HL-60 (cell line): ENCODE data around the gene PHF21B.

Experiments used
- DNase-seq, 2 experiments: peaks; one replicate each; pipeline ENCODE4 v3.0.0-alpha.2; 2010 to 2020; ENCODE audit warnings: low read depth in 1 of 2, low spot score in 1 of 2
- H3K27ac ChIP-seq: fragments of 250-450 bp; sonication (Bioruptor Pico); replicated peaks from 2 replicates; pipeline ENCODE4 v1.5.1; 2020; ENCODE audit warnings: mild to moderate bottlenecking, moderate library complexity
- H3K27me3 ChIP-seq: fragments of 250-450 bp; sonication (Bioruptor Pico); 2 replicates; pipeline ENCODE4 v1.5.1; 2021; ENCODE audit warnings: mild to moderate bottlenecking, moderate library complexity; ENCODE audit not compliant: insufficient read depth, poor library complexity, severe bottlenecking
- H3K4me3 ChIP-seq: replicated peaks from 2 replicates; pipeline ENCODE4 v1.5.1; 2011; ENCODE audit warnings: mild to moderate bottlenecking, control low read depth, low read length; ENCODE audit not compliant: insufficient read depth
- CTCF ChIP-seq: IDR thresholded peaks from one replicate; pipeline ENCODE4 v1.5.1; 2011; ENCODE audit warnings: low read length, control low read depth, inconsistent platforms; ENCODE audit not compliant: insufficient read depth
- GABPA ChIP-seq: IDR thresholded peaks from 2 replicates; pipeline ENCODE4 v1.6.1; 2012; ENCODE audit warnings: low read depth
- POLR2AphosphoS5 ChIP-seq: IDR thresholded peaks from 2 replicates; pipeline ENCODE4 v1.6.1; 2012; ENCODE audit warnings: low read depth
- REST ChIP-seq: IDR thresholded peaks from 2 replicates; pipeline ENCODE4 v1.6.1; 2012; ENCODE audit warnings: low read depth; ENCODE audit not compliant: insufficient replicate concordance
- SPI1 ChIP-seq: IDR thresholded peaks from 2 replicates; pipeline ENCODE4 v1.6.1; 2012; ENCODE audit warnings: low read depth, mild to moderate bottlenecking, borderline replicate concordance

PHF21B gene

GRCh38 chr22:44969817-44970216, 40.0 kb downstream of the PHF21B start:
- Histone ChIP-seq H3K27ac (no peak overlapping the region), H3K27me3 (no peaks in the 10 kb centered on the region), H3K4me3 (no peak overlapping the region)
- no peak for TF ChIP-seq POLR2AphosphoS5
- TF ChIP-seq GABPA = no peak
- no peak for TF ChIP-seq REST
- TF ChIP-seq SPI1 = no peak
- TF ChIP-seq CTCF = no peak
- DNase-seq = no peak

GRCh38 chr22:44968736-44969135, 41.1 kb downstream of the PHF21B start:
- H3K27ac ChIP-seq = no peak overlapping the region
- H3K4me3 ChIP-seq = no peak overlapping the region
- H3K27me3 ChIP-seq = no peaks in the 10 kb centered on the region
- TF ChIP-seq CTCF = no peak
- no peak for TF ChIP-seq SPI1
- TF ChIP-seq POLR2AphosphoS5 = no peak
- no peak for TF ChIP-seq GABPA
- no peak for TF ChIP-seq REST
- no peak for DNase-seq

GRCh38 chr22:44965171-44965570, 44.6 kb downstream of the PHF21B start:
- Histone ChIP-seq H3K4me3 (no peak overlapping the region), H3K27me3 (no peaks in the 10 kb centered on the region), H3K27ac (no peak overlapping the region)
- TF ChIP-seq REST (no peak), CTCF (no peak), GABPA (no peak), SPI1 (no peak), POLR2AphosphoS5 (no peak)
- no peak for DNase-seq
